Liver (tissue), 3 donors: ENCODE data around the gene UNC93B1.

Experiments
- FOXA1 ChIP-seq: IDR thresholded peaks from 2 replicates; pipeline ENCODE4 v1.6.1; 2016; ENCODE audit warnings: antibody characterized with exemption
- RAD21 ChIP-seq, 2 donors: IDR thresholded peaks; 2 replicates each; pipeline ENCODE4 v1.6.1; 2016; ENCODE audit warnings: antibody characterized with exemption in 2 of 2, mild to moderate bottlenecking in 2 of 2
- TF ChIP-seq, protein P1 (sequence below): fragments of 150-350 bp; IDR thresholded peaks from 2 replicates; pipeline ENCODE4 v1.5.1; 2017; ENCODE audit warnings: improper control_type of control experiment, low read depth, low read length; ENCODE audit not compliant: missing input control
- donor health status: healthy.
- donor health status: healthy.

DNA sequence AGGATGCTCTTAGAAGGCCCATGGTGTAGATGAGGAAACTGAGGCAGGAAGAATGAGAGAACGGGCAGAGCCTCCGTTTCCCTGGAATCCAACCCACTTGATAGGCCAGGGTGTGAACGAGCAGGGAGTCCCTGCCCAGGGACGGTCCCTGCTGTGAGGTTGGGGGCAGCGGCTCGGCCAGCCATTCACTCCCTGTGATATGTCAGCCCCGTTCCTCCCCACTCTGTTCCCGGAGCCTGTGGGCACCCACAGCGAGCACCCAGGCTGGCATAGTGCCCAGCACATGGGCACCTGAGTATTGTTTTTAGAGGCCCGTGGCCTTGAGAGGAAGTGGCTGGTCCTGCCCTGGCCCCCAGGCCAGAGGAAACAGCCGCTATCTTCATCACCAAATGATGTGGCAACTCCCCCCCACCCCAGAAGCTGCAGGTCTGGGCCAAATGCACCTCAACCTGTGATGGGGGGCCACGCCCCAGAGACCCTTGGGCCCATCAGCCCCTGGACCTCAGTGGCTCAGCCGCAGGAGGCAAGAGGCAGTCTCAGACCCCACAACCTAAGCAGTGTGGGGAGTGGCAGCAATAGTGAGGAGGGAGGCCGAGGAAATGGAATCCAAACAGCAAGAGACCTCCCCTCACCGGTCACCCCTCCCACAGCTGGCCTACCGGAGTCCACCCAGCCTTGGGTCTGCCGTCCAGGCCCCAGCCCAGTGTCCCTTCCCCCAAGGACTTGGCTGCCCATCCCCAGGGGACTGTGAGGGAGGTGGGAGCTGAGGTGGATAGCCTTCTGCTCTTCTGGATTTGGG lies 8.3 kb upstream of the UNC93B1 start:
- TF ChIP-seq RAD21 (IDR thresholded peaks at IDR 0.05) = no peak
- TF ChIP-seq, protein P1, sequence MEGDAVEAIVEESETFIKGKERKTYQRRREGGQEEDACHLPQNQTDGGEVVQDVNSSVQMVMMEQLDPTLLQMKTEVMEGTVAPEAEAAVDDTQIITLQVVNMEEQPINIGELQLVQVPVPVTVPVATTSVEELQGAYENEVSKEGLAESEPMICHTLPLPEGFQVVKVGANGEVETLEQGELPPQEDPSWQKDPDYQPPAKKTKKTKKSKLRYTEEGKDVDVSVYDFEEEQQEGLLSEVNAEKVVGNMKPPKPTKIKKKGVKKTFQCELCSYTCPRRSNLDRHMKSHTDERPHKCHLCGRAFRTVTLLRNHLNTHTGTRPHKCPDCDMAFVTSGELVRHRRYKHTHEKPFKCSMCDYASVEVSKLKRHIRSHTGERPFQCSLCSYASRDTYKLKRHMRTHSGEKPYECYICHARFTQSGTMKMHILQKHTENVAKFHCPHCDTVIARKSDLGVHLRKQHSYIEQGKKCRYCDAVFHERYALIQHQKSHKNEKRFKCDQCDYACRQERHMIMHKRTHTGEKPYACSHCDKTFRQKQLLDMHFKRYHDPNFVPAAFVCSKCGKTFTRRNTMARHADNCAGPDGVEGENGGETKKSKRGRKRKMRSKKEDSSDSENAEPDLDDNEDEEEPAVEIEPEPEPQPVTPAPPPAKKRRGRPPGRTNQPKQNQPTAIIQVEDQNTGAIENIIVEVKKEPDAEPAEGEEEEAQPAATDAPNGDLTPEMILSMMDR = no peak
- TF ChIP-seq FOXA1 = no peak
